Liver (tissue), 9 donors: ENCODE measurements around the gene KRT80. TPM values are rescaled to one million over a fixed set of nuclear protein-coding genes. Genes with fewer than 3 reads are reported as not detected.

Source experiments
- DNase-seq: peaks from one replicate; pipeline ENCODE4 v3.0.0-alpha.2; 2017; ENCODE audit warnings: low spot score
- H3K27ac ChIP-seq, 2 donors: one replicate each; pipeline ENCODE4 v1.7.0; 2013; ENCODE audit warnings: inconsistent platforms in 2 of 2, low read length in 2 of 2, control low read depth in 1 of 2, low read depth in 1 of 2, mild to moderate bottlenecking in 1 of 2
- H3K27me3 ChIP-seq, 4 donors: one replicate each; pipeline versions ENCODE4 v1.6.1 to v1.7.0; 2013; ENCODE audit warnings: low read length in 3 of 4, inconsistent platforms in 1 of 4, mild to moderate bottlenecking in 1 of 4, moderate library complexity in 1 of 4; ENCODE audit not compliant: control insufficient read depth in 4 of 4, insufficient read depth in 4 of 4
- H3K36me3 ChIP-seq, 4 donors: one replicate each; pipeline versions ENCODE4 v1.6.1 to v1.7.0; 2013; ENCODE audit warnings: low read length in 3 of 4, mild to moderate bottlenecking in 3 of 4, low read depth in 1 of 4, moderate library complexity in 1 of 4; ENCODE audit not compliant: control insufficient read depth in 4 of 4, insufficient read depth in 3 of 4
- H3K4me1 ChIP-seq, 4 donors: one replicate each; pipeline versions ENCODE4 v1.6.1 to v1.7.0; 2013; ENCODE audit warnings: low read length in 3 of 4, mild to moderate bottlenecking in 3 of 4, moderate library complexity in 1 of 4; ENCODE audit not compliant: control insufficient read depth in 4 of 4, insufficient read depth in 4 of 4
- H3K4me3 ChIP-seq, 3 donors: one replicate each; pipeline versions ENCODE4 v1.6.1 to v1.7.0; 2013; ENCODE audit warnings: low read length in 3 of 3, control low read depth in 1 of 3, low read depth in 1 of 3, mild to moderate bottlenecking in 1 of 3
- H3K9ac ChIP-seq, 2 donors: one replicate each; pipeline ENCODE4 v1.7.0; 2013; ENCODE audit warnings: low read length in 2 of 2, mild to moderate bottlenecking in 2 of 2, moderate library complexity in 2 of 2, control low read depth in 1 of 2, low read depth in 1 of 2
- H3K9me3 ChIP-seq, 4 donors: one replicate each; pipeline versions ENCODE4 v1.6.1 to v1.7.0; 2013; ENCODE audit warnings: low read length in 3 of 4; ENCODE audit not compliant: control insufficient read depth in 4 of 4
- EGR1 ChIP-seq, 2 donors: IDR thresholded peaks; 2 replicates each; pipeline ENCODE4 v1.6.1; 2016 to 2018; ENCODE audit warnings: antibody characterized with exemption in 2 of 2, low read depth in 2 of 2
- FOXA1 ChIP-seq: IDR thresholded peaks from 2 replicates; pipeline ENCODE4 v1.6.1; 2016; ENCODE audit warnings: antibody characterized with exemption
- FOXA2 ChIP-seq: IDR thresholded peaks from 2 replicates; pipeline ENCODE4 v1.6.1; 2016; ENCODE audit warnings: antibody characterized with exemption
- GABPA ChIP-seq, 2 donors: IDR thresholded peaks in 1 of 2; conservative IDR thresholded peaks in 1 of 2; 2 replicates each; pipeline ENCODE4 v1.6.1; 2016; ENCODE audit warnings: antibody characterized with exemption in 2 of 2, mild to moderate bottlenecking in 1 of 2, moderate library complexity in 1 of 2
- HNF4A ChIP-seq, 2 donors: conservative IDR thresholded peaks; 2 replicates each; pipeline ENCODE4 v1.6.1; 2016; ENCODE audit warnings: antibody characterized with exemption in 2 of 2, mild to moderate bottlenecking in 2 of 2
- HNF4G ChIP-seq: IDR thresholded peaks from 2 replicates; pipeline ENCODE4 v1.6.1; 2016; ENCODE audit warnings: antibody characterized with exemption
- JUND ChIP-seq, 2 donors: IDR thresholded peaks; 2 replicates each; pipeline ENCODE4 v1.6.1; 2016; ENCODE audit warnings: antibody characterized with exemption in 2 of 2
- MAX ChIP-seq: IDR thresholded peaks from 2 replicates; pipeline ENCODE4 v1.6.1; 2016; ENCODE audit warnings: antibody characterized with exemption
- NR2F2 ChIP-seq: IDR thresholded peaks from 2 replicates; pipeline ENCODE4 v1.6.1; 2016; ENCODE audit warnings: antibody characterized with exemption
- RAD21 ChIP-seq, 2 donors: IDR thresholded peaks; 2 replicates each; pipeline ENCODE4 v1.6.1; 2016; ENCODE audit warnings: antibody characterized with exemption in 2 of 2, mild to moderate bottlenecking in 2 of 2
- RXRA ChIP-seq, 2 donors: IDR thresholded peaks; 2 replicates each; pipeline ENCODE4 v1.6.1; 2017 to 2018; ENCODE audit warnings: antibody characterized with exemption in 2 of 2, mild to moderate bottlenecking in 1 of 2
- SP1 ChIP-seq: IDR thresholded peaks from 2 replicates; pipeline ENCODE4 v1.6.1; 2018; ENCODE audit warnings: antibody characterized with exemption, mild to moderate bottlenecking
- TAF1 ChIP-seq: conservative IDR thresholded peaks from 2 replicates; pipeline ENCODE4 v1.6.1; 2016; ENCODE audit warnings: antibody characterized with exemption, mild to moderate bottlenecking
- YY1 ChIP-seq: IDR thresholded peaks from 2 replicates; pipeline ENCODE4 v1.6.1; 2016; ENCODE audit warnings: antibody characterized with exemption, mild to moderate bottlenecking
- WGBS: extraction: QIAGEN DNeasy Blood & Tissue Kit; methylation state at CpG from one replicate; pipeline ENCODE4 v1.1.7; 2013; 5-methylcytosine and 5-hydroxymethylcytosine counted together
- polyA plus RNA-seq, 2 donors: library from polyadenylated mRNA; stranded (reverse) in 1 of 2; unstranded in 1 of 2; fragments of 200-250 nt in 1 of 2; fragments of >200 nt in 1 of 2; fragmentation: Nextera tagmentation in 1 of 2; extraction: Ambion mirVana in 1 of 2; gene quantifications; one replicate each; pipeline versions ENCODE4 v1.2.1 to v1.2.3, GENCODE V29; 2013 to 2015
- total RNA-seq, 2 donors: library from RNA; depleted of rRNA; stranded (reverse); fragments of >200 nt; gene quantifications; one replicate each; pipeline ENCODE4 v1.2.3, GENCODE V29; 2014
- TF ChIP-seq, protein P1 (sequence below): IDR thresholded peaks from 2 replicates; pipeline ENCODE4 v1.6.1; 2016; ENCODE audit warnings: antibody characterized with exemption
- TF ChIP-seq, protein P2 (sequence below): IDR thresholded peaks from 2 replicates; pipeline ENCODE4 v1.6.1; 2016; ENCODE audit warnings: antibody characterized with exemption, mild to moderate bottlenecking
- TF ChIP-seq, protein P3 (sequence below): fragments of 150-350 bp; IDR thresholded peaks from 2 replicates; pipeline ENCODE4 v1.5.1; 2017; ENCODE audit warnings: improper control_type of control experiment, low read depth, low read length; ENCODE audit not compliant: missing input control
- TF ChIP-seq, protein P4 (sequence below): IDR thresholded peaks from 2 replicates; pipeline ENCODE4 v1.6.1; 2016; ENCODE audit warnings: antibody characterized with exemption
- donor health status: healthy.
- donor health status: healthy.
- donor health status: healthy.
- donor health status: healthy.
- donor health status: healthy.

KRT80 gene
- total and polyA plus RNA-seq, 4 donors = 0.04 to 0.12 (median 0.07) TPM

- Histone ChIP-seq H3K9me3 (no peaks in the 10 kb centered on the region), H3K4me1 (no peaks in the 10 kb centered on the region), H3K27ac (no peak overlapping the region), H3K4me3 (no peak overlapping the region), H3K9ac (no peak overlapping the region), H3K36me3 (no peaks in the 10 kb centered on the region), H3K27me3 (no peaks in the 10 kb centered on the region)
- no peak for DNase-seq
- WGBS = 90% methylated on average over 6 of the region's 6 CpGs
- TF ChIP-seq HNF4G (no peak), YY1 (no peak), NR2F2 (no peak), FOXA1 (no peak), FOXA2 (no peak), SP1 (no peak), JUND (IDR thresholded peaks at IDR 0.05) (no peak), TAF1 (no peak), RXRA (IDR thresholded peaks at IDR 0.05) (no peak), HNF4A (conservative IDR thresholded peaks at IDR 0.05) (no peak), EGR1 (IDR thresholded peaks at IDR 0.05; ENCODE audit: low read depth in 2 of 2) (no peak), GABPA (IDR thresholded peaks at IDR 0.05 in 1 of 2, conservative IDR thresholded peaks at IDR 0.05 in 1 of 2) (no peak), RAD21 (IDR thresholded peaks at IDR 0.05) (no peak), MAX (no peak)
- TF ChIP-seq, protein P1, sequence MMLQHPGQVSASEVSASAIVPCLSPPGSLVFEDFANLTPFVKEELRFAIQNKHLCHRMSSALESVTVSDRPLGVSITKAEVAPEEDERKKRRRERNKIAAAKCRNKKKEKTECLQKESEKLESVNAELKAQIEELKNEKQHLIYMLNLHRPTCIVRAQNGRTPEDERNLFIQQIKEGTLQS = no peak
- TF ChIP-seq, protein P2, sequence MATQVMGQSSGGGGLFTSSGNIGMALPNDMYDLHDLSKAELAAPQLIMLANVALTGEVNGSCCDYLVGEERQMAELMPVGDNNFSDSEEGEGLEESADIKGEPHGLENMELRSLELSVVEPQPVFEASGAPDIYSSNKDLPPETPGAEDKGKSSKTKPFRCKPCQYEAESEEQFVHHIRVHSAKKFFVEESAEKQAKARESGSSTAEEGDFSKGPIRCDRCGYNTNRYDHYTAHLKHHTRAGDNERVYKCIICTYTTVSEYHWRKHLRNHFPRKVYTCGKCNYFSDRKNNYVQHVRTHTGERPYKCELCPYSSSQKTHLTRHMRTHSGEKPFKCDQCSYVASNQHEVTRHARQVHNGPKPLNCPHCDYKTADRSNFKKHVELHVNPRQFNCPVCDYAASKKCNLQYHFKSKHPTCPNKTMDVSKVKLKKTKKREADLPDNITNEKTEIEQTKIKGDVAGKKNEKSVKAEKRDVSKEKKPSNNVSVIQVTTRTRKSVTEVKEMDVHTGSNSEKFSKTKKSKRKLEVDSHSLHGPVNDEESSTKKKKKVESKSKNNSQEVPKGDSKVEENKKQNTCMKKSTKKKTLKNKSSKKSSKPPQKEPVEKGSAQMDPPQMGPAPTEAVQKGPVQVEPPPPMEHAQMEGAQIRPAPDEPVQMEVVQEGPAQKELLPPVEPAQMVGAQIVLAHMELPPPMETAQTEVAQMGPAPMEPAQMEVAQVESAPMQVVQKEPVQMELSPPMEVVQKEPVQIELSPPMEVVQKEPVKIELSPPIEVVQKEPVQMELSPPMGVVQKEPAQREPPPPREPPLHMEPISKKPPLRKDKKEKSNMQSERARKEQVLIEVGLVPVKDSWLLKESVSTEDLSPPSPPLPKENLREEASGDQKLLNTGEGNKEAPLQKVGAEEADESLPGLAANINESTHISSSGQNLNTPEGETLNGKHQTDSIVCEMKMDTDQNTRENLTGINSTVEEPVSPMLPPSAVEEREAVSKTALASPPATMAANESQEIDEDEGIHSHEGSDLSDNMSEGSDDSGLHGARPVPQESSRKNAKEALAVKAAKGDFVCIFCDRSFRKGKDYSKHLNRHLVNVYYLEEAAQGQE = no peak
- TF ChIP-seq, protein P3, sequence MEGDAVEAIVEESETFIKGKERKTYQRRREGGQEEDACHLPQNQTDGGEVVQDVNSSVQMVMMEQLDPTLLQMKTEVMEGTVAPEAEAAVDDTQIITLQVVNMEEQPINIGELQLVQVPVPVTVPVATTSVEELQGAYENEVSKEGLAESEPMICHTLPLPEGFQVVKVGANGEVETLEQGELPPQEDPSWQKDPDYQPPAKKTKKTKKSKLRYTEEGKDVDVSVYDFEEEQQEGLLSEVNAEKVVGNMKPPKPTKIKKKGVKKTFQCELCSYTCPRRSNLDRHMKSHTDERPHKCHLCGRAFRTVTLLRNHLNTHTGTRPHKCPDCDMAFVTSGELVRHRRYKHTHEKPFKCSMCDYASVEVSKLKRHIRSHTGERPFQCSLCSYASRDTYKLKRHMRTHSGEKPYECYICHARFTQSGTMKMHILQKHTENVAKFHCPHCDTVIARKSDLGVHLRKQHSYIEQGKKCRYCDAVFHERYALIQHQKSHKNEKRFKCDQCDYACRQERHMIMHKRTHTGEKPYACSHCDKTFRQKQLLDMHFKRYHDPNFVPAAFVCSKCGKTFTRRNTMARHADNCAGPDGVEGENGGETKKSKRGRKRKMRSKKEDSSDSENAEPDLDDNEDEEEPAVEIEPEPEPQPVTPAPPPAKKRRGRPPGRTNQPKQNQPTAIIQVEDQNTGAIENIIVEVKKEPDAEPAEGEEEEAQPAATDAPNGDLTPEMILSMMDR = no peak
- TF ChIP-seq, protein P4, sequence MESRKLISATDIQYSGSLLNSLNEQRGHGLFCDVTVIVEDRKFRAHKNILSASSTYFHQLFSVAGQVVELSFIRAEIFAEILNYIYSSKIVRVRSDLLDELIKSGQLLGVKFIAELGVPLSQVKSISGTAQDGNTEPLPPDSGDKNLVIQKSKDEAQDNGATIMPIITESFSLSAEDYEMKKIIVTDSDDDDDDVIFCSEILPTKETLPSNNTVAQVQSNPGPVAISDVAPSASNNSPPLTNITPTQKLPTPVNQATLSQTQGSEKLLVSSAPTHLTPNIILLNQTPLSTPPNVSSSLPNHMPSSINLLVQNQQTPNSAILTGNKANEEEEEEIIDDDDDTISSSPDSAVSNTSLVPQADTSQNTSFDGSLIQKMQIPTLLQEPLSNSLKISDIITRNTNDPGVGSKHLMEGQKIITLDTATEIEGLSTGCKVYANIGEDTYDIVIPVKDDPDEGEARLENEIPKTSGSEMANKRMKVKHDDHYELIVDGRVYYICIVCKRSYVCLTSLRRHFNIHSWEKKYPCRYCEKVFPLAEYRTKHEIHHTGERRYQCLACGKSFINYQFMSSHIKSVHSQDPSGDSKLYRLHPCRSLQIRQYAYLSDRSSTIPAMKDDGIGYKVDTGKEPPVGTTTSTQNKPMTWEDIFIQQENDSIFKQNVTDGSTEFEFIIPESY = no peak
Observed at GRCh38 chr12:52179396-52179973, 12.3 kb downstream of the KRT80 start.
